Renal pelvis (tissue), 12 donors: ENCODE results near the gene PIAS3. TPM values are rescaled to one million over a fixed set of nuclear protein-coding genes. Genes with fewer than 3 reads are reported as not detected.
A peak's percentile ranks its signal among the peaks of the same experiment; 100 is the strongest.

Source experiments
- DNase-seq: peaks from one replicate; pipeline ENCODE4 v3.0.0-alpha.2; 2013
- long read RNA-seq, 16 experiments: transcript quantifications; one replicate each; lab custom pipeline, GENCODE V29; 2026
- polyA plus RNA-seq, 3 donors: library from polyadenylated mRNA; unstranded; fragments of 120-200 nt; gene quantifications; one replicate each; pipeline ENCODE4 v1.2.1, GENCODE V29; 2013; ENCODE audit not compliant: insufficient read length in 3 of 3

The PIAS3 gene
- polyA plus RNA-seq = 10 to 100 TPM; 52.5 to 59.6 (median 55.4) TPM
- long read RNA-seq, donor 1, partial matches to known transcripts = 6 of 9 reads
- long read RNA-seq, donor 1, other reads (novel, unspliced or antisense) = 0 of 9 reads
- long read RNA-seq, donor 2, partial matches to known transcripts = 0 of 2 reads
- long read RNA-seq, donor 2, other reads (novel, unspliced or antisense) = 0 of 2 reads
- long read RNA-seq, donor 3, partial matches to known transcripts = 6 of 7 reads
- long read RNA-seq, donor 3, other reads (novel, unspliced or antisense) = 0 of 7 reads
- long read RNA-seq, donor 4, partial matches to known transcripts = 0 of 4 reads
- long read RNA-seq, donor 4, other reads (novel, unspliced or antisense) = 0 of 4 reads
- long read RNA-seq, donor 5 = 0 reads
- long read RNA-seq, donor 6, partial matches to known transcripts = 28 of 34 reads
- long read RNA-seq, donor 6, other reads (novel, unspliced or antisense) = 0 of 34 reads
- long read RNA-seq, donor 7, partial matches to known transcripts = 16 of 19 reads
- long read RNA-seq, donor 7, other reads (novel, unspliced or antisense) = 0 of 19 reads
- long read RNA-seq, donor 8, partial matches to known transcripts = 17 of 19 reads
- long read RNA-seq, donor 8, other reads (novel, unspliced or antisense) = 0 of 19 reads
- long read RNA-seq, donor 9, partial matches to known transcripts = 6 of 9 reads
- long read RNA-seq, donor 9, other reads (novel, unspliced or antisense) = 0 of 9 reads
- long read RNA-seq, donor 10, partial matches to known transcripts = 8 of 9 reads
- long read RNA-seq, donor 10, other reads (novel, unspliced or antisense) = 0 of 9 reads
- long read RNA-seq, donor 11, partial matches to known transcripts = 8 of 10 reads
- long read RNA-seq, donor 11, other reads (novel, unspliced or antisense) = 0 of 10 reads
- long read RNA-seq, donor 12, partial matches to known transcripts = 7 of 16 reads
- long read RNA-seq, donor 12, other reads (novel, unspliced or antisense) = 5 of 16 reads
- long read RNA-seq, donor 13, partial matches to known transcripts = 5 of 10 reads
- long read RNA-seq, donor 13, other reads (novel, unspliced or antisense) = 0 of 10 reads
- long read RNA-seq, donor 14 = 0 reads
- long read RNA-seq, donor 15, partial matches to known transcripts = 0 of 1 reads
- long read RNA-seq, donor 15, other reads (novel, unspliced or antisense) = 0 of 1 reads
- long read RNA-seq, donor 16, partial matches to known transcripts = 0 of 2 reads
- long read RNA-seq, donor 16, other reads (novel, unspliced or antisense) = 0 of 2 reads

DNA sequence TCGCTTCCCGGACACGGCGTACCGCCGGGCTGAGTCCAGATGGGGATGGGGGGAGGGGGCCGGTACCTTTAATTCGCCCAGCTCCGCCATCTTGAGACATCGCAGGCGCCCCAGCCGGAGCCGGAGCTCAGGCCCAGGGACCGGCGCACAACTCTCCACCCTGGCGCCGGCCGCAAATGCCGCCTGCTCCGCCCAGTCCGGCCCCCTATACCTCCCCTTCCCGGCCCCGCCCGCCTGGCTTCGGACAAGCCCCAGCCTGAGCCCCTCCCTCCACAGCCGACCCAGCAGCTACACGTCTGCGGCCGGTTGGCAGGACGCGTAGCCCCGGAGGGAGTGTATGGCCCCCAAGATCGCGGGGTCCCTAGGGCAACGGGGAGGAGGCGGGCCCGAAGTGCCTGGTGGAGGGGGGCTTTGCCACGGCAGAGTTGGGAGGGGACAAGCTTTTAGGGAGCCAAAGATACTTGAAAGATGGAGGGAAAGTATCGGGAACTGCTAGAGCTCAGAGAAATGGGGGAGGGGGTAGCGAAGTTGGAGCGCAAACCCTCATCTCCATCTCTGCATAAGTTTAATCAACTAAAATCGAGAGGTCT is at the start of gene PIAS3:
TSS of gene PIAS3 (minus strand) at position 181 of the 590 bp plus-strand sequence. CDS start at position 90, 91 bp downstream.
- DNase-seq = peak; percentile 94

DNA sequence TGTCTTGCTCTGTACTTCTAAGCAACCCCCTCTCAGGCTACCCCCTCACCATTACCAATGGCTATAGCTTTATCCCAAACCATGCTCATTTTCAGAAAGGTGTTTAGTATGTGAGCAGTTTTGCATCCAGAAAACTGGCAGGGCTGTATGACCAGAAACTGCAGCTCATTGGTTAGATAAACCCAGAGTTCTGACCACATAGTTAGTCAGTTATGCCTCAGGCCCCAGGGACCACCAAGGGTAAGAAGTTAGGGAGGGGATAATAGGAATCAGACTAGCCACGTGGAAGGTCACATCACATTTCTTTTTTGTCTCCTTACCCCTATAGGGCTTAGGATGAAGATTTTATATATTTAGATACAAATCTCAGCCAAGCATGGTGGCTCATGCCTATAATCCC is 49.8 kb upstream of the PIAS3 start:
- DNase-seq = no peak

DNA sequence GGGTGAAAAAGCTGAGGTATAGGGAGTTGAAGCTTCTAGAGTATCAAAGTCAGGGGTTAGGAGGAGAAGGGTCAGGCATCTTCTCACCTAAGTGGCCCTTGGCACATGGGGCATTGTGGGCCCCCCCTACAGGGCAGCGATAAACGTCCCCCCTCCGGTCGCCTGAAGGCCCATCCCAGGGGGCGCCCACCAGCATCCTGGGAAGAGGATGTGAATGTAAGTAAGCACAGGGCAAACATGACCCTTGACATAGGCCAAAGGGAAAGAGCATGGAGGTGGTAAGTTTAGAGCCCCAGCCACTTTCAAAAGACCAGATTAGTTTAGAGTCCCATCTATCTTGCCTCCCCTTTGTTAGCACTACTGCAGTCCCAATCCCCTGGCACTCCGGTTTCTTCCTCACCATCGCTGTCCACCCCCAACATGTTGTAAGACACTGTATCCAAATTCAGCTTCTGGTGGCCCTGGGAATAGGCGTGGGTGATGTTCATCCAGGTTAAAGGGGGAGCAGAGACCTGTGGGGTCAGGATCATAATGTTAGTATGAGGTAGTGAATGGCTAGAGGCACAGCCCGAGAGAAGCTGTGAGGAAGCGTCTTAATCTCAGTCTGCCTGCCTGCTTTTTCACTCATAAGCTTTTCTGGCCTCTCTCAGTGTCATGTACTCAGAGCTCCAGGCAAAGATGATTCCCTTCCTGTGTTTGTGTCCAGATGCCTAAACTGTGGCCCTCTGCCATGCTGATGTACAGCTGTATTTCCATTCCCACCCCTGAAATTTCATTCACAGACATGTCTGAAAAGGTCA is 48.3 kb upstream of the PIAS3 start:
- no peak for DNase-seq

DNA sequence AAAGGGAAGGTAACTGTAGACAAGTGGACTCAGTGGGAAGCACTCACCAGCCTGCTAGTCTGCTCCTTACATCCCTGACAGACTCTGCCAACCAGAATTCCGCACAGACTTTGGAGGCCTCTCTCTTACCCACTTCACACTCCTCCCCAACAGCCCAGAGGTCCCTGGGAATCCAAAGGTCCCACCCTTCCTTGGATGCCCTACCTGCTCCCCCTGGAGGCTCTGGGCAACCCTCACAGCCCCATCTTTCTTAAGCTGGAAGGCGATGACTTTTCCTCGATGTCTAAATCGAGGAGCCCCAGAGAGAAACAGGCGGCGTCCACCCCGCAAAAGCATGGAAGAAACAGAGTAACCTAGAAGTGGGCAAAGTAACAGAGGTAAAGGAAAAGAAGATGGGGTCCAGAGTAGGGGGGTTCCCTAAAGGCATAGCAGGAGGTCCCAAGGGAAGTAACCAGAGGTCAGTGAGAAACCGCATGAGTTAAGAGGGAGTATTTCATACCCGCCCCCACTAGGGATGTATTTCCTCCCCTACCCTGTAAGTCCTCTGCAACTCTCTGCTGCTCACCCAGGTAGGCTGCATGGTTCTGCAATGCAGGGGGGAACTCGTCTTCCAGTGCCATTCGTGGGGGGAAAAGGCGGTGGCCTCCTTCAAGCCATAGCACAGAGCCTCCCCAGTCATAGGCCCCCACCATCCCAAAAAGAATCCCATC is 42.6 kb upstream of the PIAS3 start:
- DNase-seq = no peak

DNA sequence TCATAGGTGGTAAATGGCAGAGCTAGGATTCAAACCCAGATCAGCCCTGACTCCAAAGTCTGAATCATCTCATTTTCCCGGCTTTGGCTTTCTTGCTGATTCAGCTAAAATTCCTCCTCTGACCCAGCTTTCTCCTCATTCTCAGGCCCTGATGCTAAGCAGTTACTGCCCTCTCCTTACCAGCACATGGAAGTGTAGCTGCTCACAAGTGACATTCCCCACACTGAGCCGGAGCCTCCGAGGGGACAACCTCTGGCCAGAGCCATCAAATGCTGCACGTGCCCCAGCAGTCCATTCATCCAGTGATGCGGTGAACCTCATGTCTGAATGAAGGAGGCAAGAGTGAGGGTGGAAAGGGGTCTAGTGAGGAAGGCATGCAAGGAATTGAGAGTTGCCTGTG is 39.9 kb upstream of the PIAS3 start:
- no peak for DNase-seq

DNA sequence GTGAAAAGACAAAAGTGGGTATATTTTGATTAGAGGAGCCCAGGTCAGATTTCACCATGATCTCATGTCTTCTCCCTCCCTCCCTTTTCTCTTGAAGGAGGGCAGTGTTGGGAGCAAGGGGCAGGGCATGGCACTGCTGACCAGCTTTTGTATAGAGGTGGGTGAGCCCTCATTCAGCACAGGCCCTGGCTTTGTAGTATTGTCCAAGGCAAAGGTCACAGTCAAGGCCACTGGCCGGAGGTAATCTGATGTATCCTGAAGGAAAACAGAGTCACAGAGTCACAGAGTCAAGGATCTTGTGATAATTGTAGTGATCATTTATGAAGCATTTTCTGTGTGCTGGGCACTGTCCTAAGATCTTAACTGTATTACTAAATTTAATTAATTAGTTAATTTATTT is 39.1 kb upstream of the PIAS3 start:
- DNase-seq = no peak

DNA sequence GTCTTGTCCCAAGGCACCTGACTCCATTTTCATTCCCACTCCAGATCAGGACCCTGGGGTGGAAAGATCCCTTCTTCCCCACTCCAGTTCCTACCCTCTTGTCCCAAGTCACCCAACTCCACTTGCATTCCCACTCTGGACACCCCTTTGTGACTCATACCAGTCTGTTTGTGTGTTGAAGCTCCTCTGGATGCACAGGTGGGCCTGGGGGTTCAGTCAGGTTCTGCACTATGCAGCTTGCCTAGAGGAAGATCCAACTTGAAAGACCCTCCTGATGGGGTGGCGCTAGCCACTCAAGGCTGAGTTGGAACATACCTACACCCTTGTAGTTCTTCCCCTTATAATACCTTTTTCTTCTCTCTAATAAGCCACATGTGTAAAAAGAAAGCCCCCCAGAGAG is 36.6 kb upstream of the PIAS3 start:
- no peak for DNase-seq

DNA sequence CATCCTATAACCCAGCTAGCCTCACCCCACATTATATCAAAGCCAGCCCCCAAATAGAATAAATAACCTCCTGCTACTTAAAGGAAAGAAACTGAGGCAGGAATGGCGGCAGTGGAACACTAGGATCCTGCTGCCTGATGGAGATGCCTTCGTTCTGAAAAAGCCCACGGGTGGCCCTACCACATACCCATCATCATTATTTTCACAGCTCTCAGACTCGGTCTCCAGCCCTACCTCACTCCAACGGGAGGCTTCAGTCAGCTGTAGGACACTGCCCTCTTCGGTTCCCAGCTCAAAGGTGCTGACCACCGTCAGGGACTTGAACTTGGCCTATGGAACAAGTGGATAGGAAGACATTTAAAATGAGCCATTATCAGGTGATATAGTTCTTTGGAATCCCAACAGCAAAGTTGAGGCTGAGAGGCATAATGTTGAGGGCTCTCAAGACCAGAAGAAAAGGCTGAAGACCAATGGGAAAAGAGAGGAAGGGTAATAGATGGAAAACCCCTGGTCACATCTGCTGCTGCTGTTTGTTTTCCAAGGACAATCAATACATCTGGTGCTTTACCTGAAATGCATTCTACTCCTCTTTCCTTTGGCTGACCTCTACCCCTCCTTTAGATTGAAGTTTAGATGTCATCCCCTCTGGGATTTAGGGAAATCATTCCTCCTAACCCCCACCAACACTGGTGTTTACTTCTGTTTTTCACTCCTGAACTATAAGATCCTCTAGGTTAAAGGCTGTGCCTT is 34.6 kb upstream of the PIAS3 start:
- DNase-seq = no peak

DNA sequence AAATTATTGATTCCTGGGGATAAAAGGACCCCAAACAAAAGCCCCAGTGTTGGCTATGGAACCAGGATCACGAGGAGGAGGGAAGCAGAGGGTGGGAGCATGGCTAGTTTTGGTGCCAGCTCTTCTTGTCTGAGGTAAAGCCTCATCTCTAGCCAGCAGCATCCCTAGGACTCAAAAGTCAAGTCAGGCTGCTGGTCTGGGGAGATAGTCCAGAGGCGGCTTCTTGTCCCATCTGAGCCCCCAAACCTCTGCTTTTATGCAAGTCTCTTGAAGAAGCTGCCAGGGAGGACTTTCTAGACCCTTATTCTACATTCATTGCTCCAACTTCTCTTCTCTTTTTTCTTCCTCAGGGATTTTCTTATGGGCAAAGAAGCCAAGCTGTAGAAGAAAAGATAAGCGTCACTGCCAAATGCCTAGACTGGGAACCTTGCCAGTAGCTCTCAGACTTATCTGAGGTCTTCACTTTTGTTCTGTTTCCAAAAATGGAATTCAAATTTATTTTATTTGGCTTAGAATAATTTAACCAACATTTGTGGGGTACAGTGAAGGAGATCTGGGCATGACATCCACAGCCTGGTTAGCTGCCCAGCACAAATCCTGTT is 33.7 kb upstream of the PIAS3 start:
- no peak for DNase-seq

DNA sequence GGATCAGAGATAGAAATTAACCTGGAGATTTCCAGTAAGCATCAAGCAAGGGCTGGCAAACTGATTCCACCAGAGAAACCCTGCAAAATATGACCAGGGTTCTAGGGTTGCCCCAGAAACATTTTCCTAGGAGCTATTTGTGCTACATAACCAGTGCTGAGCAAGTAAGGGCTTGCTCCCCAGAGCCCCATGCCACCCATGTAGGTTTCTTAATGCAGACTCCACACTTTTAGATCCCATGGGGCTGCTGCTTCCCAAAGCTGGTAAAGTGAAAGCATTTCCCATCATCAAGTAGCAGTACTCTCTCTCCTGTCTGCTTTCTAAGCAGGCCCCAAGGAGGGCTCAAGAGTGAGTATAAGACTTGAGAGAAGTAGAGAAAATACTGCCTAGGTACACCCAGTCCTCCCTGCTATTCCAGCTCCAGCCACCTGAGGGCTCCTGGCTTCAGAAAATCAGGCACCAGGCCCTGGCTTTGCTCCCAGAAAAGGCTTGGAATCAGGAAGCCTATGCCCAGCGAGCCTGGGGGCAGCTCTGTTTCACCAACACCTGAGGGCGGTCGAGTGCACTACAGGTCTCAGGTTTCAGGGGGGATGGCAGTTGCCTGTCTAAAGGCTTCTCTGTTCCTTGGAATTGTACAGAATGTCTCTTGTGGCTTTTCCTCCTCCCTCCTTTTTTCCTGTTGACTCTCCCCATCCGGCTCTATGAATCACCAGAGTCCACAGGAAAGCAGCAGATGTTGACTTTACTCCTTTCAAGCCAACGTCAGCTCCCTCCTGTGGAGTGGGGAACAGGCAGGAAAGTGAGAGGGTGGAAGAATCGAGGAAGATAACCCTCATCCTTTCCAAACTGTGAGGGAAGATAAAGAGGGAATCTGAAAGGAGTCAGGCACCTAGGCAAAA is 33.0 kb upstream of the PIAS3 start:
- peak; percentile 95 for DNase-seq

DNA sequence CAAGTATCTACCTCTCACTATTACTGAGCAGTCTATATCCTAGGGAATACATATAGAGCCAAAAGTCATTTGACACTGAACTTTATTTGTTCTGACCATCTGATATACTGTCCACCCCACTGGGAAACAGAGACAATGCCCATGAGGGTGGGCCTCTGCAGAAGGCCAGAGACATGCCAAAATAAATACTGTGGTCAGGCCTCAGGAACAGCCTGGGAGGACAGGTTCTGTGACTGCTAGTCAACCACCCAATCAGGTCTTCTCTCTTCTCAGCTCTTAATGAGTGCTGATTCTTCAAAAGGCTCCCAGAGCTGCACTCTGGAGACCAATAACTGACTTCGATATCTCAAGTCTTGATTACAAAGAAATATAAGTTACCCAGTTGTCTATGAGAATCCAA is 32.3 kb upstream of the PIAS3 start:
- DNase-seq = no peak

DNA sequence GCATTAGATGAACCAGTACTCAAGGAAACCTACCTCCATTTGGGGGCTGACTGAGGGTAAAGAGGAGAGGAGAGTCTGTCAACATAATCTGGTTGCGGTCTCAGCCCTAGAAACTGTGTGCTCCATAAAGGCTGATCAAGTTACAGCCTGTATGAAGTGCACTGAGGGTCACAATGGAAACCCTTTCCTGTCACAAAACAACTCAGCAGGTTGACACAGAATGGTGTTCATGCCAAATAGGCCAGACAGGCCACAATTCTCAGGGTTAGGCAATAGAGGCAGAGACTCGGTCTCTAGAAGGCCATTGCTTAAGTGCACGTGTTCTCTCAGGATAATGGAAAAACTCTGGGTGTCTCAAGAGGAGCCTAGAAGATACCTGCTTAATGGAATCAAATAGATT is 30.8 kb upstream of the PIAS3 start:
- no peak for DNase-seq

DNA sequence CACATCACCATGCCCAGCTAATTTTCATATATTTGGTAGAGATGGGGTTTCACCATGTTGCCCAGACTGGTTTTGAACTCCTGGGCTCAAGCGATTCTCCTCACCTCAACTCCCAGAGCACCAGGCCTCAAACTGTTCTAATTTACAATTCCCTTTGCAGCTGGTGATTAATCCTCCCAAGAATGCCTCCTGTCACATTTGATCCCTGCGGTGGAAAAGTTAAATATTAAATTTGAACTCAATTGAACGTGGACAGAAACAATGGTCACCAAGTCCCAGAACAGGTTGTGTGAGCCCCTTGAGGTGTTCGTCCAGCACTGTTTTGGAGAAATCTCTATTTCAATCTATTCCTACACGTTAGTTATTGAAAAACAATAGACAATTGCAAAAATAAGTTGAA is 28.8 kb upstream of the PIAS3 start:
- peak; percentile 17 for DNase-seq

DNA sequence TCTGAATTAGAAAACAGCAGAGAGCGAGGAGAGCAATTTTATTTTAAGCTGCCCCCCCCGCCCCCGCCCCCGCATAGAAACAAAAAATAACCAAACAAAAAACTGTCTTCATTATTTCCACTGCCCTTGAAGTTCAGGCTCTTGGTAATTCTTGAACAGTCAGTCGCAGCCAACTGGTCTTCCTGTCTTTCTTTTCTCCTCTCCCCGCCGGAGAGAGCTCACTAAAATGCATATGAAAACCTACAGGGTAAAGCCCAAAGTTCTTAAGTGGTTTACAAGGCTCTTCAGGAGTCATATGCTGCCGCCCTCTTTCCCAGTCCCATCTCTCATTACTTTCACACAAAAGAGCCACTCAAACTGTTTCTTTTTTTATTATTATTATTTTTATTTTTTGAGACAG is 27.9 kb upstream of the PIAS3 start:
- DNase-seq = no peak

DNA sequence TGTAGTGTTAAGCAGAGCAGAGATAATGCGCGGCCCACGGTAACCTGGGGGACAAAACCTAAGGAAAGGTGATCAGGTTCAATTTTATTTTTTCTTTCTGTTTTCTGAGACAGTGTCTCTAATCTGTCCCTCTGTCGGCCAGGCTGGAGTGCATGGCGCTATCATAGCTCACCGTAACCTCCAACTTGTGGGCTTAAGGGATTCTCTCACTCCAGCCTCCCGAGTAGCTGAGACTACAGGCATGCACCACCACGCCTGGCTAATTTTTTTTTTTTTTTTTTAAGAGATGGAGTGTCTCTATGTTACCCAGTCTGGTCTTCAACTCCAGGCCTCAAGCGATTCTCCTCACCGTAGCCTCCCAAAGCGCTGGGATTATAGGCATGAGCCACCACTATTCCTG is 27.5 kb upstream of the PIAS3 start:
- DNase-seq = no peak

DNA sequence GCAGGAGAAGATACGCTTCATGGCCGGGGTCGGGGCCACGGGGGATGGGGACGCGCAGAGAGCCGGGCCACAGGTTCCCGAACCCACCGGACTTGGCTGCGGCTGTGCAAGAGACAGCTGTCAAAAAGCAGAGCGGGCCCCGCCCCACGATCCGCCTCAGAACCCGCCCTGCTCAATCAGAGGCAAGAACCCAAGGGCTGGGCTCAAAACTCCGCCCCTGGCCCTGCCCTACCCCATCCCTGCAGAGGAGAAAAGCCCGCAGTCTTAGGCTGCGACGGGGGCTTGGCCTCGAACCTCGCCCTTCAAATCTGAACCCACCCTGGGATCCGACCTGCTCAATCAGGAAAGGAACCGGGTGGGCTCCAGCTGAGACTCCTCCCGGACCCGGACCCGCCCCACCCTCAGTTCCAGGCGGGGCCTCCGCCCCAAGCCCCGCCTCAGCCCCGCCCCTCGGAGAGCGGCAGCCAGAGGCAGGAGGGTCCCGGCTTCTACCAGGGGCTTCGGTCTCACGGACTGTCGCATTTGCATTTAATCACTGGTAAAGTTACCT is 26.9 kb upstream of the PIAS3 start, which contains the start of gene ANKRD35:
TSS of gene ANKRD35 (minus strand) at position 129 of the 550 bp plus-strand sequence. CDS start at position 21, 108 bp downstream.
- DNase-seq = peak; percentile 69

DNA sequence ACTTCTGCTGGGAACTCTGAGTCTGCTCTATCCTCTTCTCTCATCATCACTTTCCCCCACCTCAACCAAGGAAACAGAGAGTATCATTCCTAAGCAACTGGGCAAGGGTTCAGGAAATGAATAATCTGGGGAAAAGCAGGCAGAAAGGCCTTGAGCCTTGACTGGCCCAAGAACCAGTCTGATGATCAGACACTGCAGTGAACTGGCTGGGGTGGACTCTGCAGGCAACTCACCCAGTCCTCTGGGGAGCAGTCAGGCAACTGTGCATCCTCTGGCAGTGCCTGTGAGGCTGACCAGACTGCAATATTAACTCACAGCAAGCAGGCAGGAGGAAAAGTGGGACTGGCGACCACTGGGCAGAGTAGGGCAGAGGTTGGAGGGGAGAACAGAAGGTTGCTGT is 25.8 kb upstream of the PIAS3 start:
- no peak for DNase-seq
